EH (cell line): ENCODE data around the gene LMTK2.
"Not testable (repeated sequence)": the region's sequence is repeated elsewhere in the genome, so short reads cannot be mapped to it uniquely, and the experiment has no call there.

Experiments used
- DNase-seq: peaks from one replicate; pipeline ENCODE4 v3.0.0-alpha.2; 2015; ENCODE audit warnings: low read depth

The LMTK2 gene

DNA sequence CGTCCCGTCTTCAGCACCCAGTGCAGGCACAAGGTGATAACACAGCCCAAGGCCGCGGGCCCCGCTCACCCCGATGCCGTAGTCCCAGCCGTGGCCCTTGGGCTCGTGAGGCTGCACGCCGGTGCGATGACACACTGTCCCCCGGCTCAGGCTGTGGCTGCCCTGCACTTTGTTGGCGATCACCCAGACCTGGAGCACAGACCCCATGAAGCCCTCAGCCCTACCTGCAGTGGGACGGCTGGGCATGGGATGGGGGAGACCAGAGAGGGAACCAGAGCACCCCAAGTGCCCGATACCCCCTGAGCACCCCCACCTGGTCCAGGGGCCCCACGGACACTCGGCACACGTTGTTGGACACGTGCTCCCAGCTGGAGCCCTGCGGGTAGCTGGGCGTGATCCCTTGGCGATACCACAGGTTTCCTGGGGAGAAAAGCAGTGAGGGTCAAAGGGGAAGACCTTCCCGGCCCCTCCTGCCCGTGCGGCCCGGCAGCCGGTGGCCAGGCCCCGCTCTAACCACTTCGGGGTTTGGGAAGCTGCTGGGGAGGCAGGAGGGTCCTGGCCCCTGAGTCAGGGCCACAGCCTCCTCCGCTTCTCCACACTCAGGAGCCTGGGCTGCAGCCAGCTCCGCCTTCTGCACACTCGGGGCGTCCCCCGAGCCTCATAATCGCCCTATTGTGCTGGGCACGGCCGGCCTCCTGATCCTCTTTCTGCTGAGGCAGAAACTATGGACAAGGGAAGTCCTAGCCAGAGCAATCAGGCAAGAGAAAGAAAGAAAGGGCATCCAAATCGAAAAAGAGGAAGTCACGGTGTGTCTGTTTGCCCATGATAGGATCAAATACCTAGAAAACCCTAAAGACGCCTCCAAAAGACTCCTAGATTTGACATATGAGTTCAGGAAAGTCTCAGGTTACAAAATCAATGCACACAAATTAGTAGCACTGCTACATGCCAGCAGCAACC, 111.2 kb downstream of the LMTK2 start:
- no peak for DNase-seq

DNA sequence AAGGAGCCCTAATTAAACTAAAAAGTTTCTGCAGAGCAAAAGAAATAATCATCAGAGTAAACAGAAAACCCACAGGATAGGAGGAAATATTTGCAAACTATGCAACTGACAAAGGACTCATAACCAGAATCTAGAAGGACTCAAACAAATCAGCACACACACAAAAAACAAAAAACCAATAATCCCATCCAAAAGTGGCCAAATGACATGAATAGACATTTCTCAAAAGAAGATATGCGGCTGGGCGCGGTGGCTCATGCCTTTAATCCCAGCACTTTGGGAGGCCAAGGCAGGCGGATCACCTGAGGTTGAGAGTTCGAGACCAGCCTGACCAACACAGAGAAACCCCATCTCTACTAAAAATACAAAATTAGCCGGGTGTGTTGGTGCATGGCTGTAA, 112.7 kb downstream of the LMTK2 start:
- not testable (repeated sequence) for DNase-seq

DNA sequence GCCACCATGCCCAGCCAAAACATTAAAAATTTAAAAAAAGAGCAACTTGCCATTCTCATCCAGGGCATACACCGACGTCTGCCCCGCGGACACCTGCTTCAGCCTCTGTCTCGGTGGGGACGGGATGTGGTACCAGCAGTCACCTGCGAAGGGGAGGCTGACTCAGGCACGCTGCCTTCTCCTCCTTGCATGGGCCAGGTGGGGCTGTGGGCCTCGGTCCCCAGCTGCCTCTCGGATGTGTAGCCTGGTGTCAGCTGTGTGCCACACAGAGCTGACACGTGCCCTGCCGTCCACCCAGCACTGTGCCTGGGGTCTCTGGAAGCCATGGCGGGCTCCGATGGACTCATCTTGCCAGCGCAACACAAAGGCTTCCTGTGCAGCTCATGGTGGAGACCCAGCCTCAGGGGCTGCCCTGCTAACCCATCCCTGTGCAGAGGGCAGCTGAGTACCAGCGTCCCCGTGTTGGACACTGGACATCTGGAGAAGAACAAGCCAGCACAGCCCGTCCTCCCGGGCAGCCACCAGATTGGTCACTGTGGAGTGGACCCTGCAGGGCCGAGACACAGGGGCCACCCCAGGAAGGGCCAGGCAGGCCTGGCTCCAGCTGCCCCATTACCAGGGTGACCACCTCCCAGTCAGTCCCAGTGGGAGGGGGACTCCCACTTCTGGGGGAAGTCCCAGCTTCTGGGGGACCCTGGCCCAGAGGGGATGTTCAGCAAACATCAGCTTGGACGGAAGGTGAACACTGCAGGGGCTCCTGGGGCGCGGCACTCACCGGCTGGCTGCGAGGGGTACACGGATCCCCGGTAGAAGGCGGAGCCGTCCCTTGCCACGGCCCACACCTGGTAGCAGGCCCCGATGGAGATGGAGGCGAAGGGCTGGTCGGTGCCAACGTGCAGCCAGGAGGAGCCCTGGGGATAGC, 115.2 kb downstream of the LMTK2 start:
- no peak for DNase-seq

DNA sequence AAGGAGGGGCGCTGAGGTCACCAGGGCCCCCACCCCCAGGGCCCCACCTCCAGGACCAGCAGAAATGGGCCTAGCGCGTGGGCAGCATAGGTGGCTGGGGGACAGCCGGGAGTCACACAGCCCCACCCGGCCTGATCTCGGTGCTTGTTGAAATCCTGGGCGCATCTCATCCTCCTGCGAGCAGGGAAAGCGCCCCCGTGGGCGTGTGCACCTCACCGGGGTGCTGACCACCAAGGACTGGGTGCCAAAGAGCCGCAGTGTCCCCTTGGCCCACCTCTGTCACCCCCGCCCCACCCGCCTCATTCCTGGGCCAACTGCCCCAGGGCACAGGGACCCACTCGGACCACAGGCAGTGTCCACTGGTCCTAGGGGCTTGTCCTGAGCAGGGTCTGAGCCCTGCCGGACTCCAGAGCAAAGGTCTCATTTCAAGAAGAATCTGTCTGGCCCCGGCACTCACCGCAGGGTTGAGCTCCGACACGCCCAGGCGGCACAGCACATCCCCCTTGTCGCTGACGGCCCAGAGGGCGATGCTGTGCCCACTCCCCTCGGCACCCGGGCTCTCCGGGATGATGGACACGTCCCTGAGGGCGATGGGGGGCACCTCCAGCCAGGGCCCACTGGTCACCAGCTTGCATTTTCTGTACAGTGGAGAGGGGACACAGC, 116.0 kb downstream of the LMTK2 start:
- no peak for DNase-seq

DNA sequence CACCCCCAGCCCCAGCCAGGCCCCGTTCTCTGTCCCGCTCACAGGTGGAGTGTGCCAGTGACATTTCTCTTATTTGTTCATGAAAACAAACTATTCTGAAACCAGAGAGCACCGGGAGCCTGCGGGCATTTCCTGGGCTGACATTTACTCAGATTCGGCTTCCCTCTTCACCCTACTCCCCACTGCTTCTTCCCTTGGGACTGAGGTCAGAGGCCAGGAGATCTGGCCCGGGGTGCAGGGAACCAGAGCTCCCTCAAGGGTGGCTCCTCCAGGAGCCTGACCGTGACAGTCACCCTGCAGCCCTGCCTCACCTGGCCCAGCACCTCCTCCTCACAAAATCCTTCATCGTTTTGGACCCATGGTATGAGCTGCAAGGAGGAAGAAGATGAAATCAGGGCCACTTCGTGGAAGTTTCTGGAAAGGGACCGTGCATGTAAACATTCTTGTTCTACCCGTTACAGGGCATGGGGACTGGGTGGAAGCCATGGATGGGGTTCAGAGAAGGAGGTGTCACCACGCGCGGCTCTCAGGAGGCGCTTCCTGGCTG, 116.8 kb downstream of the LMTK2 start:
- DNase-seq, result no peak

DNA sequence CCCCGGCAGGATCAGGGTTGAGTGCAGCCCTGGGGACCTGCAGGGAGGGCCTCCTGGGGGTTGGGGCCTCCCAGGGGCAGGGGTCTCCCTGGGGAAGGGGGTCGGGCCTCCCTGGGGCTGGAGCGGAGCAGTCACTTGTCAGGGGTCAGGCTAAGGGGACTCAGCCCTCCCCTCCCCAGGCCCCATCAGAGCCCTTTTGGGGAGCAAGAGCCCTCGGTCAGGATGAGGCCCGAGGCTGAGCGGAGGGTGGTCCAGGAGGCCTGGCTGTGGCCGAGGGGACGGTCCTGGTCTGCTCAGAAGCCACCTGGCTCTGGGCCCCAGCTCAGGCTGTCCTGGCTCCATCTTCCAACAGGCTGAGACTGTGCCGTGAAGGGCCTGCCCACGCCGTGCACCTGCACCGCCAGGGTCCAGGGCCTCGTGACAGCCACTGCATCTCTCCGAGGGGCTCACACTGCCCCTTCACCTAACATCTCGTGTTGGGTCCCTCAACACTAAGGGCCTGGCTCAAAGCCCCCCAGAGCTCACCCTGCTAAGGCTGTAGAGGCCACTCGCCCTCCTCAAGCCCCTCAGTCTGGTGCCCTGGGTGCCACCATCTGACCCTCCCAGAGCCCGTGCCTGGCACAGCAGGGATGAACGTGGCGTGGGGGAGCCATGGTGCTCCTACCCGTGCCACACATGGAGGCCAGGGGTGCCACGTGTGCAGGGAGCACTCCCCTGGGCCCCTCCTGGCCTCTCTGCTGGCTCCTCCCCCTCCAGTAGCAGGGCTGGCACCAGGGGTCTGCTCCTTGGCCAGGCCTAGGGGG, 117.4 kb downstream of the LMTK2 start:
- DNase-seq, result no peak

DNA sequence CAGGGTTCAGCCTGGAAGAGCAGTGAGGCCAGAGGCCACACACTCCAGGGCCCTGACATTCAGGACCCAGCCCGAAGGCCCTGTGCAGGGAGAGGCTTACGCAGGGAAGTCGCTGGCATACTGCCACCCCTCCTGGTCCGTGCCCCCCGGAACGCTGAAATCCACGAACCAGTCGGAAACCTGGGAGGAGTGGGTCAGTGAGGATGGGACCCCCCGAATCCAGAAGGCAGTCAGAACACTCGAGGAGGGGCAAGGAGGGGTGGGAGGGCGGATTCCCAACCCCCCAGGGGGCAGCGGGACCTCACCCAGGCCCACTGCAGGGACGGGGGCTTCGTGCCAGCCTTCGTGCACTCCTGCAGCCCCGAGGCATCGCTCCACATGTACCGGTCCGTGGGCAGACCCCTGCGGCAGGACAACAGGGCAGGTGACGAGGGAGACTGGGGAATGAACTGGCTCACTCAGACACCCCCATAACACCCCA, 118.1 kb downstream of the LMTK2 start:
- DNase-seq, result no peak

DNA sequence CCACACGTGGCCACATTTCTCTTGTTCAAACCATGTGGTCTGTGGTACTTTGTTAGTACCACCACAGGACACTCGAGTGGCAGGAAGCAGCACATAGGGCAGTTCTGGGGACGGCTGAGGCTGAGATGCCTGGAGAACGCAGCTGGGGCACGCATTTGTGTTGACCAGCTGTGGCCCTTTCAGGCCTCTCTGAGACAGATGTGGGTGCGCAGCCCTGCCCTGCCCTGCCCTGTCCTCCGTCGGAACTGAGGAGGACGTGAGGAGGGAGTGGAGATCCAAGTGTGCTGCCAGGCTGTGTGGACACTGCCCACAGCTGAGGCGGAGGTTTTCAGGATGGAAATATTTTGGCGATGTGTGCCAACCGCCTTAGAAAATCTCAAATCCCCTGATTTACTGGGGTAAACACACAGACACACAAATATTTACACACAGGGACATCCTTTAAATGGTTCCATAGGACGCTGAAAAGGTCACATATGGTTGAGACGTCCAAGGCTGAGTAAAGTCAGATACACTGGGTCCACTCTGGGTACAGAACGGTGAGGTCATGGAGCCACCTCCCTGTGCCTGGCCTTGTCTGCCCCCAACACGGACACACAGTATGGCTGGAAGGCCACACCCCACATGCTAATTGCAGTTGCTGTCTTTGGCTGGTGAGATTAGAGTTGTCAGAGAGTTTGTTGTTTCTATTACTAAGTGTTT, 119.4 kb downstream of the LMTK2 start:
- DNase-seq, result no peak

DNA sequence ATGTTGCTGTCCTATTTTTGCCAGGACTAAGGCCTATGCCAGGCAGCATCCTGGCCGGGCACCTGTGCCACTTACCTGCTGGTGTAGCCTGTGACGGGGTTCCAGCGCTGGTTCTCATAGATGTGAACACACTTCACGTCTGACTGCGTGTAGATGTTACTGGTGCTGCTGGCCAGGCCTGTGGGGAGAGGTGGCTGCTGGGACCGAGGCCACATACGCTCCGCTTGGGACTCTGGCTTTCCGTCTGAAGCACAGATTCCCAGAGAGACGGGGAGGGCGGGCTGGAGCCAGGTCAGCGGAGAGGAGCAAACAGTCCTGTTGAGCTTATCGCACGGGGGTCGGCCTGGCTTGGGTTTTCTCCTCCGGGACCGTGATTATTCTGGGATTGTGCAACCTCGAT, 121.3 kb downstream of the LMTK2 start:
- no peak for DNase-seq

DNA sequence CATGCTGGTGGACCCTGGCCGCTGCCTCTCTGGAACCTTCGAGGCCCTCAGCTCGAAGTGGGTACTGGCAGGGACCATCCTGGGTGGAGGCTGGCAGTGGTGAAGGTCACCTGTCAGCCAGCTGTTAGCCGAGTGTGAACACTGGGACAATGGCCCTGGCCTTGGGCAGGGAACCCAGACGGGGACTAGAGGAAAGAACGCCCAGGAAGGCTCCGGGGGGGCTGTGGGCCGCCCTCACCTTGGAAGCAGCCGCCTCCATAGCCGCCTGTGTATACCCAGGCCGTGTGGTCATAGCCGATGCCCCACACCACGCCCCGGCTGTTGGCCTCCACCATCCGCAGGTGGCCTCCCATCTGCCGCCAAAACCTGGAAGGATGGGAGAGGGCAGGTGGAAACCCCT, 122.1 kb downstream of the LMTK2 start:
- DNase-seq, result no peak

DNA sequence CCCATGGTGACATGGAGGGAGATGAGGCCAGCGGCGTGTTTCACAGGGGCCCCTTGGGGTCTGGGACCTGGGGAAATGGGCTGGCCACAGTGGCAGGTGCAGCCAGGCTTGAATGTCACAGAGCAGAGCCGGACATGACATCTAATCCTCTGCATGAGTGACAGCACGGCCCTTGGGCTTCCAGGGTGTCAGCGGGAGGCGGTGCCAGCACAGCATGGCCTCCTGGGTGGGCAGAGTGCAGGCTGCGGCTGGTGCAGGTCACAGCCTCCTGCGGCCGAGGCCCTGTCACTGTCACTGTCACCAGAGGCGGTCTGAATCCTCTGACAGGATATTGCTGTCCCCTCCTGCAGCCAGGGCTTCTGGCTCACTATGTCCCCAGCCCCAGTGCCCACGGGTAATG, 122.8 kb downstream of the LMTK2 start:
- no peak for DNase-seq

DNA sequence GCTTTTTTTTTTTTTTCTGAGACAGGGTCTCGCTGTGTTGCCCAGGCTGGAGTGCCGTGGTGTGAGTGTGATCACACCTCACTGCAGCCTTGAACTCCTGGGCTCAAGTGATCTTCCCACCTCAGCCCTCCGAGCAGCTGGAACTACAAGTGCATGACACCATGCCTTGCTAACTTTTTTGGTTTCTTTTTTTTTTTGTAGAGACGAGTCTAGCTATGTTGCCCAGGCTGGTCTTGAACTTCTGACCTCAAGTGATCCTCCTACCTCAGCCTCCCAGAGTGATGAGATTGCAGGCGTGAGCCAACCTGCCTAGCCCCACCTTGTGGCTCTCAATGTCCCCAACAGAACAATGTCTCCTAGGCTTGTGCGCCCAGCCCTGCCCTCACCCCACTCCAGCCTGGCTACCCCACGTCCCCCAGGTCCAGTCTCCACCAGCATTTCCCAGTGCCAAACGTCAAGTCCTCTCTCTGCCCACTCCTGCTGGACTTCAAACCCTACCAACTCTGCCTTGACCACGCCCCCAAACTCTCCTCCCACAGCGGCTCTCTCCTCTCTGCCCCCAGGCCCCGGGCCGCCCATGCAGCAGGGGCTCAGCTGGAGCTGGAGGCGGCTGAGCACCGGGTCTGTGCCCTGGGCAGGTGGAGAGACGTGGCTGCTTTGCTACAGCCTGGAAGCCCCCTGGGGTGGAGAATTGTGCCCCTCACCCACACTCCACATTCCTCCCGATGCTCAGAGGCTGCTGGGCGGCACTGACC, 123.5 kb downstream of the LMTK2 start:
- DNase-seq, result no peak

DNA sequence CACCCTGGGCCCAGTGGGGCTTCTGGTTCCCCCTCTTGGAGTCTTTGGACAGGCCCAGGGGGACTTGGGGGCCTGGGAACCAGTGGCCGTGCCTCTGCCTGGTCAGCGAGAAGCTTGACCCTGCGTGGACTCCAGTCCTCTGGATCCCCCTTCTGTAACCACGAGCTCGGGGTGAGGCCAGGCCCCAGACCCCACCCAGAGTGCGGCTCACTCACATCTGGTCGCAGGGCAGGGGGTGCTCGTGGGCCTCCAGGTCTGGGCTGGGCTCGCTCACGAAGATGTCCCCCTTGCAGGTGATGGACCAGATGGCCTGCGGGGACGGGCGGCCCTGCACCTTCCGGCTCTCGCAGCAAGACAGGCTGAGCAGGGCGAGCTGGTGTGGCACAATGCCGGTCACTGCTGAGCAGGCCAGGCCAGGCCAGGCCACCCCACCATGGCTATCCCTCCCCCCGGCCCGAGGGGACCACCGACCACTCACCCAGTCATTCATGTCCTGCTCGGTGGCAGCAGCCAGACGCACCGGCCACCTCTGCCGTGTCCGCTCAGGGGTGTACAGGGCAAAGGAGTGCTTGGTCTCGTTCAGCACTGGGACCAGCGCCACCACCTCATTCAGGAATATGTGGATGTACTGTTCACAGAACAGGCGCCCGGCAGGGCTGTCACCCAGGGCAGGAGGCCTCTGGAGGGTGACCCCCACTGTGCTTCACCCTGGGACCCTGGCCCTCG, 124.2 kb downstream of the LMTK2 start:
- DNase-seq, result no peak

DNA sequence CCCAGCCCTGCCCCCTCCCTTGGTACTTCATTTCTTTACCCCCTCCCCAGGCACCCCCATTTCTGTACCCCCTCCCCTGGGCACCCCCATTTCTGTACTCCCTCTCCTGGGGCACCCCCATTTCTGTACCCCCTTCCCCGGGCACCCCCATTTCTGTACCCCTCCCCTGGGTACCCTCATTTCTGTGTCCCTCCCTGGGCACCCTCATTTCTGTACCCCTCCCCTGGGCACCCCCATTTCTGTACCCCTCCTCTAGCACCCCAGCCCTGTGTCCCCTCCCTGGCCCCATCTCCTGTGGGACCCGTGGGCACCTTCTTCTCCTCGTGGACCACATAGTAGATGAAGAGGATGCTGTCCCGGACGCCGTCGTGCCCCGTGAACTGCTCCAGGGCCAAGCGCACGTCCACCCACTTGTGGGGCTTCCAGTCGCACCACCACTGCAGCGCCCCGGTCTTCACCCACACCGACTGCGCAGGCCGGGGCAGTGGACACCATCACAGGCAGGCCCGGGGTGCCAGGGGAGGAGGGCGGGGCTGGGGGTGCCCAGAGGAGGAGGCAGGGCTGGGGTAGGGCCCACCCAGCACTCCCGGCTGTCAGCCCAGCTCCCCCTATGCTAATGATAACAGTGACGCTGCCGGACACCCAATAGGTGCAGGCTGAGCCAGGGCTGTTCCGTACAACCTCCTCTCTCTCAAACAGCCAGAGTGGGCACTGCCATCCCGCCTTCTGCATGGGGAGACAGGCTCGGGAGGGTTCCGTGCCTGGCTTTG, 125.0 kb downstream of the LMTK2 start:
- no peak for DNase-seq

DNA sequence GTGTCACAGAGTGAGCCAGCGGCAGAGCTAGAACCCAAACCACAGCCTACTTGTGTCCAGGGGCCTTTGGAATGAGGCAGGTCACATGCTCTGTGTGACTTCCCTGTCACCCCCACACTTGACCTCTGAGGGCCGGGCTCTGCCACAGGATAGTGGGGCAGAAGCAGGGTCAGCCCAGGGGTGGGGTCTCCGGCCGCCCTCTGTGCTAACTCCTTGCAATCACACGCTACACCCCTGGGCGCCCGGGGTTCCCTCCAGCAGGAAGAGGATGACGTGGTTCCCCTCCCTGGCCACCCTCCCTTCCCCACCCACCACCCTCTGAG, 125.6 kb downstream of the LMTK2 start:
- no peak for DNase-seq

DNA sequence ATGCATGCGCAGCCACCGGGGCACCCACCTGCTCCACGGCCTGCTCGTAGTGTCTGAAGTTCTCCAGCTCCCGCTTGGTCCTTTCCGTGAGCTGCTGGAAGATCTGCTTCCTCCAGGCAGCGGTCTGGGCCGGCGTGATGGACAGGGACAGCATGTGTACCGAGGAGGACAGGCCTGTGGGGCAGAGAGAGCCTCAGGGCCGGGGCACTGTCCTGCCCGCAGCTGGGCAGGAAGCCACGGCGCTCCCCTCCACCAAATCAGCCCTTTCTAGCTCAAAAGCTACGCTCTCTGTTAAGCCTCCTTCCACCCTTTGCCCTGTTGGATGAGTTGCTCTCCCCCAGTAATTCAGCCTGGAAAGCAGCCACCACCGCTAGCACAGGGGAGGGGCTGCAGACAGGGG, 126.1 kb downstream of the LMTK2 start:
- no peak for DNase-seq

DNA sequence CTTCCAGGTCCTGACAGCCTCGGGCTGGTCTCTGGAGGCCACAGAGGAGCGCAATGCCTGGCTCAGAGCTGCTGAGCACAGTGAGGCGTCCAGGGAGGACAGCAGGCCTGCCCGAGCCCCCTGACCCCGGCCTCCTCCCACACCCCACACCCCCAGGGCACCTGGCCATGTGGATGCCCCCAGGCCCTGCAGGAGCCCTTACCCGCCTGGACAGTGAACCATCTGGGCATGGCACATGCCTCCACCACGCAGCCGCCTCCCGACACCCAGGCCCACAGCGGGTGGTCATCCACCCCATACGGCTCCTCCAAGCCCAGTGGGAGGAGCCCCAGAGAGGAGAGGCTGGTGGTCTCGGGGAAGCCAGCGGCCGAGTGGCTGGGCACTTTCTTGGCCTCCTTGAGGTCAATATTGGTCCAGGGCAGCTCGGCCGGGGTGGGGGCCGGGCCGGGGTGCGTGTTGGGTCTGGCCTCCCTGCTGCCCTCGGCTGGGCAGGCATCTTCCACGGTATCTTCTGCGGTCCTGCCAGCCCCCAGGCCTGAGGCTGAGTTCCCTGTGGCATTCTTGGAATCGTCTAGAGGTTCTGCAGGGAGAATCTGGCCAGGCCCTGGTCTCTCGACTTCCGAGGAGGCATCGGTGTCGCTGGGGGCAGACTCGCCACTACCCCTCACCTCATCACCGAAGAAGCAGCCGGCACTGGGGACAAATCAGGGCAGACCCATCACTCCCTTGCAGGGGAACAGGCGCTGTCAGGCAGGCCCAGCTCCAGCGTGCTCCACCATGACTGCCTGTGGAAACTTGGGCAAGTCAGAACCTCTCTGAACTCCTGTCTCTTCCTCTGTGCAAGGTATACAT, 126.8 kb downstream of the LMTK2 start:
- no peak for DNase-seq
